ENCODE results near the gene SUPT4H1. TPM values are rescaled to one million over a fixed set of nuclear protein-coding genes. Genes with fewer than 3 reads are reported as not detected.

Gene SUPT4H1
- total and polyA plus RNA-seq, 2 of the 4 experiments (the other 2 are of a cell fraction), result 51.6 to 129 TPM

DNA sequence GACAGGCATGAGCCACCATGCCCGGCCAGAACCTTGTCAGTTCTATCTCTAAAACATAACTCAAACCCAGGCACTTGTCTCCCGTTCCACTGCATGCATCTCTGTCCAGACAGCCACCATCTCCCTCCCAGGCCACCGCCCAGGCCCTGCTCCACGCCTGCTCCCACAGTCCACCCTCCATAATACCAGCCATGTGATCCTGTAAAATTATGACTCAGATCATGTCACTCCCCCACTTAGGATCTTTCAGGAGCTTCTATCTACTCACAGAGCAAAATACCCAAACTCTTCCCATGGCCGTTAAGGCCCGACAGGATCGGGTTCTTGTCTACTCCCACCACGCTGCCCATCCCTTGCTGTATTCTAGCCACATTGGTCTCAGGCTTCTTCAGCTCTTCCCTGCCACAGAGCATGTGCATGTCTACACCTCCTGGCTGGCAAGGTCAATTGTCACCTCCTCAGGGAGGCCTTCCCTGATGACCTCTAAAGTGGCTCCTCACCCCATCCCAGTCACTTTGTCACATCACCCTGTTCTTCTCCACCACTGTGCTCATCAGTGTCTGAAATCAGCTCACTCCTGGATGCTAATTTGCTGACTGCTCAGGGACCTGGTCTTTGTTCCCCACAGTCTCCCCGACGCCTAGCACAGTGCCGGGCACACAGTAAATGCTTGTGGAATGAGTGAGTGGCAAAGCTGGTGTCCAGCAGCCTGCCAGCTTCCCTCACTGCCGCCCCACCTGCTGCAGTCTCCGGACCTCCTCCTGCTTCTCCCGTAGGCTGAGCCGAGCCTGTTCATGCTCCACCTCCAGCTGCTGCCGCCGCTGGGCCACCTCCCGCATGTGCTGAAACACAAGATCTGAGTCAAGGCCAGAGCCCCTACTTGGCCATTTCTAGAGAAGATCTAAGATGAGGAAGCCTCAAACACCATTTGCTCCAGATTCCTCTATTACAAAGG lies 30.2 kb downstream of the SUPT4H1 start:
- no peak overlapping the region for H2BK15ac ChIP-seq (ENCODE audit: low read depth, low read length)
- no peak overlapping the region for H3K4me3 ChIP-seq (ENCODE audit: insufficient read depth, low read depth, low read length)
- DNase-seq (no peak), ATAC-seq (ENCODE audit: low read depth) (no peak)
- H3K9me1 ChIP-seq (ENCODE audit: insufficient read depth, low read length), result no peaks in the 10 kb centered on the region
- H3K27ac ChIP-seq (ENCODE audit: insufficient read depth, low read length), result no peak overlapping the region
- H4K20me1 ChIP-seq (ENCODE audit: insufficient read depth, low read length), result no peaks in the 10 kb centered on the region
- no peaks in the 10 kb centered on the region for H3K9me3 ChIP-seq (ENCODE audit: control insufficient read depth, insufficient read depth, low read length)
- in situ Hi-C loops (cut with MboI; ENCODE audit: low sequenced_read_pairs), result no loop called here
- H2AFZ ChIP-seq (replicated peaks; ENCODE audit: low read length, poor library complexity), result peak overlapping the region; percentile 49
- no peak overlapping the region for H2AK9ac ChIP-seq (replicated peaks; ENCODE audit: low read depth, low read length, poor library complexity)
- peaks cover 5% of the 10 kb centered on the region for H3K4me1 ChIP-seq (ENCODE audit: control insufficient read depth, insufficient read depth, low read length)
- H3K14ac ChIP-seq (replicated peaks; ENCODE audit: low read depth, low read length), result no peak overlapping the region
- H4K91ac ChIP-seq (ENCODE audit: insufficient read depth, low read depth, low read length), result no peak overlapping the region
- no peak overlapping the region for H2BK120ac ChIP-seq (ENCODE audit: low read depth, low read length)
- ChIA-PET POLR2A (ENCODE audit: unreplicated experiment) (interaction anchor here (0.9 kb wide), 1 partner anchor 30 kb away, joined by 3 read pairs; the partner anchor contains the start of gene SUPT4H1), CTCF (interaction anchor here (0.6 kb wide), 1 partner anchor 173 kb away, joined by 3 read pairs; no protein-coding TSS in a partner anchor)
- no peak overlapping the region for H3K56ac ChIP-seq (ENCODE audit: extremely low read depth, insufficient read depth, low read length)
- H3K23ac ChIP-seq (ENCODE audit: low read depth, low read length), result no peak overlapping the region
- dilution Hi-C loops (cut with HindIII; ENCODE audit: low sequenced_read_pairs, unreplicated experiment), result no loop called here
- no peak overlapping the region for H2BK5ac ChIP-seq (ENCODE audit: low read depth, low read length, poor library complexity, severe bottlenecking)
- H3K36me3 ChIP-seq (ENCODE audit: control insufficient read depth, insufficient read depth, low read length), result peaks cover 3% of the 10 kb centered on the region; the same call in 1 of the 2 replicates
- H3K27me3 ChIP-seq (ENCODE audit: control insufficient read depth, insufficient read depth, low read length), result peaks cover 5% of the 10 kb centered on the region; the same call in 1 of the 2 replicates
- no peak overlapping the region for H3K18ac ChIP-seq (ENCODE audit: low read depth, low read length)
- 90% methylated on average over 12 of the region's 18 CpGs; no CpG with 5 or more reads in 1 of the 2 experiments for WGBS, 2 experiments (ENCODE audit: extremely low coverage in 2 of 2, insufficient read length in 1 of 2)
- H3K4ac ChIP-seq (ENCODE audit: low read depth, low read length), result no peak overlapping the region
- no TSS peak for BruUV-seq (replicated peaks)
- no peak overlapping the region for H2AK5ac ChIP-seq (ENCODE audit: low read depth, low read length)
- no peak overlapping the region for H3K9ac ChIP-seq (ENCODE audit: low read depth, low read length)
- no peak overlapping the region for H2BK20ac ChIP-seq (ENCODE audit: low read depth, low read length)
- intact Hi-C loops (cut with micrococcal nuclease), result no loop called here
- H4K8ac ChIP-seq (ENCODE audit: low read depth in 2 of 2, low read length in 2 of 2), result no peak overlapping the region
- H3K79me1 ChIP-seq (ENCODE audit: low read depth in 1 of 2, low read length in 2 of 2), result no peaks in the 10 kb centered on the region
- no peak overlapping the region for H3K4me2 ChIP-seq (ENCODE audit: low read depth, low read length)
- no peak overlapping the region for H4K5ac ChIP-seq (ENCODE audit: low read depth, low read length)
- TF ChIP-seq, protein P1, sequence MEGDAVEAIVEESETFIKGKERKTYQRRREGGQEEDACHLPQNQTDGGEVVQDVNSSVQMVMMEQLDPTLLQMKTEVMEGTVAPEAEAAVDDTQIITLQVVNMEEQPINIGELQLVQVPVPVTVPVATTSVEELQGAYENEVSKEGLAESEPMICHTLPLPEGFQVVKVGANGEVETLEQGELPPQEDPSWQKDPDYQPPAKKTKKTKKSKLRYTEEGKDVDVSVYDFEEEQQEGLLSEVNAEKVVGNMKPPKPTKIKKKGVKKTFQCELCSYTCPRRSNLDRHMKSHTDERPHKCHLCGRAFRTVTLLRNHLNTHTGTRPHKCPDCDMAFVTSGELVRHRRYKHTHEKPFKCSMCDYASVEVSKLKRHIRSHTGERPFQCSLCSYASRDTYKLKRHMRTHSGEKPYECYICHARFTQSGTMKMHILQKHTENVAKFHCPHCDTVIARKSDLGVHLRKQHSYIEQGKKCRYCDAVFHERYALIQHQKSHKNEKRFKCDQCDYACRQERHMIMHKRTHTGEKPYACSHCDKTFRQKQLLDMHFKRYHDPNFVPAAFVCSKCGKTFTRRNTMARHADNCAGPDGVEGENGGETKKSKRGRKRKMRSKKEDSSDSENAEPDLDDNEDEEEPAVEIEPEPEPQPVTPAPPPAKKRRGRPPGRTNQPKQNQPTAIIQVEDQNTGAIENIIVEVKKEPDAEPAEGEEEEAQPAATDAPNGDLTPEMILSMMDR (conservative IDR thresholded peaks at IDR 0.05; ENCODE audit: low read depth, low read length), result no peak
- TF ChIP-seq MXI1 (IDR thresholded peaks at IDR 0.05; ENCODE audit: borderline replicate concordance, low read depth, low read length), result no peak
- no peak for TF ChIP-seq USF2 (IDR thresholded peaks at IDR 0.05; ENCODE audit: low read depth, low read length)
- no peak for TF ChIP-seq RCOR1 (IDR thresholded peaks at IDR 0.05; ENCODE audit: insufficient replicate concordance, low read length)
- no peak for TF ChIP-seq SMC3 (IDR thresholded peaks at IDR 0.05; ENCODE audit: low read depth, low read length)
- no peak for TF ChIP-seq CHD1 (IDR thresholded peaks at IDR 0.05; ENCODE audit: low read depth, low read length)
- TF ChIP-seq NFE2L2 (IDR thresholded peaks at IDR 0.05; ENCODE audit: low read depth, low read length), result no peak
- no peak for TF ChIP-seq POLR2A (IDR thresholded peaks at IDR 0.05; ENCODE audit: low read depth, low read length)
- no peak for TF ChIP-seq CEBPB (IDR thresholded peaks at IDR 0.05; ENCODE audit: low read depth, low read length)
- no peak for TF ChIP-seq RFX5 (IDR thresholded peaks at IDR 0.05; ENCODE audit: low read depth, low read length)
- no peak for TF ChIP-seq ELK1 (IDR thresholded peaks at IDR 0.05; ENCODE audit: borderline replicate concordance, low read depth, low read length)
- TF ChIP-seq BHLHE40 (IDR thresholded peaks at IDR 0.05; ENCODE audit: low read depth, low read length), result no peak
- no peak for TF ChIP-seq RAD21 (IDR thresholded peaks at IDR 0.05; ENCODE audit: low read length)
- no peak for TF ChIP-seq FOS (IDR thresholded peaks at IDR 0.05; ENCODE audit: low read depth, low read length)

Data from IMR-90 (cell line).